Gastroesophageal sphincter (tissue), 4 donors: ENCODE results near the gene SGPL1. TPM values are rescaled to one million over a fixed set of nuclear protein-coding genes. Genes with fewer than 3 reads are reported as not detected.

Experiments
- ATAC-seq: fragments of 150-250 bp; one replicate; pipeline ENCODE4 v1.9.1; 2016; ENCODE audit warnings: mild to moderate bottlenecking, moderate library complexity
- H3K27ac ChIP-seq, 4 donors: fragments of 200-600 bp; sonication (generic) in 3 of 4; 1 replicate in 3 of 4; 2 replicates in 1 of 4; pipeline ENCODE4 v1.5.1; 2016 to 2019
- H3K27me3 ChIP-seq: fragments of 200-600 bp; sonication (generic); one replicate; pipeline ENCODE4 v1.5.1; 2019
- H3K36me3 ChIP-seq, 2 donors: fragments of 200-600 bp; sonication (generic); one replicate each; pipeline ENCODE4 v1.5.1; 2019; ENCODE audit warnings: control low read depth in 1 of 2
- H3K4me1 ChIP-seq, 3 donors: fragments of 200-600 bp; sonication (generic); 1 replicate in 2 of 3; 2 replicates in 1 of 3; pipeline ENCODE4 v1.5.1; 2016 to 2019; ENCODE audit warnings: control low read depth in 2 of 3
- H3K4me3 ChIP-seq, 2 donors: fragments of 200-600 bp; sonication (generic); one replicate each; pipeline ENCODE4 v1.5.1; 2019; ENCODE audit warnings: mild to moderate bottlenecking in 1 of 2, moderate library complexity in 1 of 2
- H3K9me3 ChIP-seq, 3 donors: fragments of 200-600 bp; sonication (generic); one replicate each; pipeline ENCODE4 v1.5.1; 2017 to 2019; ENCODE audit warnings: control low read depth in 2 of 3
- CTCF ChIP-seq, 4 experiments: fragments of 200-600 bp in 2 of 4; fragments of 450-650 bp in 2 of 4; sonication (generic) in 1 of 4; IDR thresholded peaks; one replicate each; pipeline ENCODE4 v1.5.1; 2017 to 2019; ENCODE audit warnings: antibody characterized with exemption in 4 of 4, mild to moderate bottlenecking in 2 of 4, moderate library complexity in 2 of 4
- EP300 ChIP-seq: sonication (generic); formaldehyde crosslinking; IDR thresholded peaks from one replicate; pipeline ENCODE4 v1.6.1; 2017; ENCODE audit warnings: antibody characterized with exemption, mild to moderate bottlenecking
- POLR2A ChIP-seq, 2 donors: fragments of 450-650 bp; IDR thresholded peaks; one replicate each; pipeline ENCODE4 v1.6.1; 2017; ENCODE audit warnings: antibody characterized with exemption in 2 of 2, mild to moderate bottlenecking in 2 of 2, moderate library complexity in 1 of 2
- POLR2AphosphoS5 ChIP-seq: sonication (generic); formaldehyde crosslinking; IDR thresholded peaks from one replicate; pipeline ENCODE4 v1.6.1; 2017; ENCODE audit warnings: antibody characterized with exemption
- WGBS, 2 donors: methylation state at CpG; one replicate each; pipeline ENCODE4 v1.1.5; 2018; ENCODE audit warnings: low coverage in 1 of 2; 5-methylcytosine and 5-hydroxymethylcytosine counted together
- total RNA-seq, 4 donors: library from RNA; depleted of rRNA; stranded (reverse); fragments of >200 nt; gene quantifications; one replicate each; pipeline ENCODE4 v1.1.0, GENCODE V29; 2016

Gene SGPL1
- total RNA-seq, 4 donors from 2014 or later: 23.0 to 28.1 (median 24.4) TPM

GRCh38 chr10:70834021-70834420 is 18.3 kb downstream of the SGPL1 start:
- H3K4me3 ChIP-seq: no peak overlapping the region
- H3K4me1 ChIP-seq: peaks cover 0 to 35% (median 0%) of the 10 kb centered on the region in 3 donors
- no peaks in the 10 kb centered on the region for H3K27me3 ChIP-seq
- H3K36me3 ChIP-seq: peaks cover 0 to 11% of the 10 kb centered on the region in 2 donors
- no peak for ATAC-seq
- H3K9me3 ChIP-seq: no peaks in the 10 kb centered on the region
- WGBS, 2 donors: 76 to 83% methylated on average over 5 of the region's 5 CpGs
- H3K27ac ChIP-seq: no peak overlapping the region
- TF ChIP-seq POLR2AphosphoS5: no peak
- no peak for TF ChIP-seq CTCF (IDR thresholded peaks at IDR 0.05)
- TF ChIP-seq EP300: no peak
- TF ChIP-seq POLR2A (IDR thresholded peaks at IDR 0.05): no peak

GRCh38 chr10:70834441-70835151 is 18.8 kb downstream of the SGPL1 start:
- H3K4me3 ChIP-seq: no peak overlapping the region
- WGBS, 2 donors: 77 to 78% methylated on average over 4 to 7 of the region's 7 CpGs
- H3K27me3 ChIP-seq: no peaks in the 10 kb centered on the region
- H3K27ac ChIP-seq: no peak overlapping the region
- peaks cover 0 to 11% of the 10 kb centered on the region in 2 donors for H3K36me3 ChIP-seq
- ATAC-seq: no peak
- TF ChIP-seq POLR2AphosphoS5 (no peak), CTCF (IDR thresholded peaks at IDR 0.05) (no peak), POLR2A (IDR thresholded peaks at IDR 0.05) (no peak), EP300 (no peak)
- no peaks in the 10 kb centered on the region for H3K9me3 ChIP-seq
- peaks cover 0 to 35% (median 0%) of the 10 kb centered on the region in 3 donors for H3K4me1 ChIP-seq

GRCh38 chr10:70836319-70836718 is 20.6 kb downstream of the SGPL1 start:
- WGBS, 2 donors: 83 to 89% methylated on average over 1 to 2 of the region's 2 CpGs
- peaks cover 0 to 15% of the 10 kb centered on the region in 2 donors for H3K36me3 ChIP-seq
- no peaks in the 10 kb centered on the region for H3K27me3 ChIP-seq
- no peaks in the 10 kb centered on the region for H3K9me3 ChIP-seq
- no peak for ATAC-seq
- TF ChIP-seq POLR2AphosphoS5 (no peak), CTCF (IDR thresholded peaks at IDR 0.05) (no peak), POLR2A (IDR thresholded peaks at IDR 0.05) (no peak), EP300 (no peak)
- no peak overlapping the region for H3K4me3 ChIP-seq
- H3K4me1 ChIP-seq: peaks cover 0 to 28% (median 0%) of the 10 kb centered on the region in 3 donors
- H3K27ac ChIP-seq: no peak overlapping the region

- 92 to 100% methylated on average over 3 of the region's 3 CpGs for WGBS, 2 donors
- H3K4me1 ChIP-seq: peaks cover 0 to 16% (median 0%) of the 10 kb centered on the region in 3 donors
- no peak overlapping the region for H3K27ac ChIP-seq
- TF ChIP-seq POLR2AphosphoS5 (no peak), POLR2A (IDR thresholded peaks at IDR 0.05) (no peak), EP300 (no peak), CTCF (IDR thresholded peaks at IDR 0.05) (no peak)
- no peak overlapping the region for H3K4me3 ChIP-seq
- no peak for ATAC-seq
- H3K9me3 ChIP-seq: no peaks in the 10 kb centered on the region
- peaks cover 0 to 14% of the 10 kb centered on the region in 2 donors for H3K36me3 ChIP-seq
- no peaks in the 10 kb centered on the region for H3K27me3 ChIP-seq
Observed at GRCh38 chr10:70837660-70838059, 21.9 kb downstream of the SGPL1 start.

DNA sequence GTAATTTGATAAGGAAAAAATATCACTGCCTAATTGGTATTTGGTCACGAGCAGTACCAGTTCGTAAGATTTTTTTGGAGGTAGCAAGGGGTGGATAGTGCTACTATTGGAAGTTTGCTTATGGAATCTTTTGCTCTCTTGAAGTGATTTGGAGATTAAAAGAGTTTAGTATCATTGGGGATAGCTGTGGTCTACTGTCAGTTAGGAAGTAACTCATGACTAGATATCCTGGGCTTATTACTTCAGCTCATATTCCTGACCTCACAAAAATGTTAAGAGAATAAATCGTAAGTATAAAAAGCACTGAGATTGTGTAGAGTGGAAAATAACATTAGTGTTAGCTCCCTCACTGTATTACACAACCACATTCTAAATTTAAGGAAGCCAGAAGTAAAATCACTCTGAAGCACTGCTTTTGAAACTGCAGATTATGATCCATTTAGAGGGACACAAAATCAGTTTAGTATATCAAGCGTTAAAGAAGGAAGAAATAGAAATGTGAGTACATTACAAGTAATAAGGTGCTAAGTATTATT is 22.6 kb downstream of the SGPL1 start:
- no peaks in the 10 kb centered on the region for H3K27me3 ChIP-seq
- no peak for ATAC-seq

More for the DNA sequence above, 22.6 kb downstream of the SGPL1 start:
- H3K36me3 ChIP-seq: peaks cover 0 to 14% of the 10 kb centered on the region in 2 donors
- TF ChIP-seq CTCF (IDR thresholded peaks at IDR 0.05) (no peak), POLR2A (IDR thresholded peaks at IDR 0.05) (no peak), EP300 (no peak), POLR2AphosphoS5 (no peak)
- H3K4me3 ChIP-seq: no peak overlapping the region
- H3K27ac ChIP-seq: no peak overlapping the region
- H3K9me3 ChIP-seq: no peaks in the 10 kb centered on the region
- WGBS, 2 donors: 64 to 75% methylated on average over 4 of the region's 4 CpGs
- H3K4me1 ChIP-seq: peaks cover 0 to 9% (median 0%) of the 10 kb centered on the region in 3 donors
